HEK293 (cell line): ENCODE measurements around the gene OLR1.

Source experiments
- CTCF ChIP-seq: fragments of 450-650 bp; formaldehyde crosslinking; IDR thresholded peaks from 2 replicates; pipeline ENCODE4 v1.5.1; 2016; ENCODE audit warnings: missing biosample characterization, missing genetic modification characterization
- HIC1 ChIP-seq: fragments of 450-650 bp; formaldehyde crosslinking; IDR thresholded peaks from 2 replicates; pipeline ENCODE4 v1.5.1; 2016; ENCODE audit warnings: missing biosample characterization, missing genetic modification characterization
- HOXD13 ChIP-seq: sonication (generic); formaldehyde crosslinking; IDR thresholded peaks from 2 replicates; pipeline ENCODE4 v1.8.0; 2022; ENCODE audit warnings: missing genetic modification reagents, borderline replicate concordance
- KLF9 ChIP-seq: fragments of 450-650 bp; formaldehyde crosslinking; IDR thresholded peaks from 2 replicates; pipeline ENCODE4 v1.5.1; 2016; ENCODE audit warnings: missing biosample characterization, missing genetic modification characterization, low read depth
- ZNF274 ChIP-seq, 2 experiments: fragments of 200-500 bp in 1 of 2; fragments of 450-650 bp in 1 of 2; sonication (Bioruptor generic) in 1 of 2; formaldehyde crosslinking in 1 of 2; IDR thresholded peaks; 2 replicates each; pipeline versions ENCODE4 v1.5.1 to v1.6.1; 2014 to 2016; ENCODE audit warnings: borderline replicate concordance in 1 of 2, inconsistent platforms in 1 of 2, low read length in 1 of 2, missing biosample characterization in 1 of 2, missing genetic modification characterization in 1 of 2
- ZNF37A ChIP-seq: fragments of 450-650 bp; IDR thresholded peaks from 2 replicates; pipeline ENCODE4 v1.5.1; 2018; ENCODE audit warnings: missing biosample characterization, missing genetic modification characterization
- ZNF423 ChIP-seq: fragments of 450-650 bp; formaldehyde crosslinking; IDR thresholded peaks from 2 replicates; pipeline ENCODE4 v1.5.1; 2016; ENCODE audit warnings: missing biosample characterization, missing genetic modification characterization
- TF ChIP-seq, protein P1 (sequence below): fragments of 450-650 bp; formaldehyde crosslinking; IDR thresholded peaks from 2 replicates; pipeline ENCODE4 v1.5.1; 2016; ENCODE audit warnings: missing biosample characterization, missing genetic modification characterization
- TF ChIP-seq, protein P2 (sequence below): fragments of 450-650 bp; formaldehyde crosslinking; IDR thresholded peaks from 2 replicates; pipeline ENCODE4 v1.5.1; 2016; ENCODE audit warnings: missing biosample characterization, missing genetic modification characterization

- TF ChIP-seq CTCF (tag by site-specific recombination) (no peak), ZNF274 (IDR thresholded peaks at IDR 0.05; ENCODE audit: low read length) (no peak), ZNF274 (tag by site-specific recombination; IDR thresholded peaks at IDR 0.05; ENCODE audit: borderline replicate concordance) (no peak), ZNF423 (tag by site-specific recombination) (no peak), HOXD13 (CRISPR knock-in tag) (no peak), KLF9 (tag by site-specific recombination) (no peak), ZNF37A (tag by site-specific recombination) (no peak), HIC1 (no peak)
- TF ChIP-seq, protein P1, sequence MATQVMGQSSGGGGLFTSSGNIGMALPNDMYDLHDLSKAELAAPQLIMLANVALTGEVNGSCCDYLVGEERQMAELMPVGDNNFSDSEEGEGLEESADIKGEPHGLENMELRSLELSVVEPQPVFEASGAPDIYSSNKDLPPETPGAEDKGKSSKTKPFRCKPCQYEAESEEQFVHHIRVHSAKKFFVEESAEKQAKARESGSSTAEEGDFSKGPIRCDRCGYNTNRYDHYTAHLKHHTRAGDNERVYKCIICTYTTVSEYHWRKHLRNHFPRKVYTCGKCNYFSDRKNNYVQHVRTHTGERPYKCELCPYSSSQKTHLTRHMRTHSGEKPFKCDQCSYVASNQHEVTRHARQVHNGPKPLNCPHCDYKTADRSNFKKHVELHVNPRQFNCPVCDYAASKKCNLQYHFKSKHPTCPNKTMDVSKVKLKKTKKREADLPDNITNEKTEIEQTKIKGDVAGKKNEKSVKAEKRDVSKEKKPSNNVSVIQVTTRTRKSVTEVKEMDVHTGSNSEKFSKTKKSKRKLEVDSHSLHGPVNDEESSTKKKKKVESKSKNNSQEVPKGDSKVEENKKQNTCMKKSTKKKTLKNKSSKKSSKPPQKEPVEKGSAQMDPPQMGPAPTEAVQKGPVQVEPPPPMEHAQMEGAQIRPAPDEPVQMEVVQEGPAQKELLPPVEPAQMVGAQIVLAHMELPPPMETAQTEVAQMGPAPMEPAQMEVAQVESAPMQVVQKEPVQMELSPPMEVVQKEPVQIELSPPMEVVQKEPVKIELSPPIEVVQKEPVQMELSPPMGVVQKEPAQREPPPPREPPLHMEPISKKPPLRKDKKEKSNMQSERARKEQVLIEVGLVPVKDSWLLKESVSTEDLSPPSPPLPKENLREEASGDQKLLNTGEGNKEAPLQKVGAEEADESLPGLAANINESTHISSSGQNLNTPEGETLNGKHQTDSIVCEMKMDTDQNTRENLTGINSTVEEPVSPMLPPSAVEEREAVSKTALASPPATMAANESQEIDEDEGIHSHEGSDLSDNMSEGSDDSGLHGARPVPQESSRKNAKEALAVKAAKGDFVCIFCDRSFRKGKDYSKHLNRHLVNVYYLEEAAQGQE (tag by site-specific recombination), result no peak
- TF ChIP-seq, protein P2, sequence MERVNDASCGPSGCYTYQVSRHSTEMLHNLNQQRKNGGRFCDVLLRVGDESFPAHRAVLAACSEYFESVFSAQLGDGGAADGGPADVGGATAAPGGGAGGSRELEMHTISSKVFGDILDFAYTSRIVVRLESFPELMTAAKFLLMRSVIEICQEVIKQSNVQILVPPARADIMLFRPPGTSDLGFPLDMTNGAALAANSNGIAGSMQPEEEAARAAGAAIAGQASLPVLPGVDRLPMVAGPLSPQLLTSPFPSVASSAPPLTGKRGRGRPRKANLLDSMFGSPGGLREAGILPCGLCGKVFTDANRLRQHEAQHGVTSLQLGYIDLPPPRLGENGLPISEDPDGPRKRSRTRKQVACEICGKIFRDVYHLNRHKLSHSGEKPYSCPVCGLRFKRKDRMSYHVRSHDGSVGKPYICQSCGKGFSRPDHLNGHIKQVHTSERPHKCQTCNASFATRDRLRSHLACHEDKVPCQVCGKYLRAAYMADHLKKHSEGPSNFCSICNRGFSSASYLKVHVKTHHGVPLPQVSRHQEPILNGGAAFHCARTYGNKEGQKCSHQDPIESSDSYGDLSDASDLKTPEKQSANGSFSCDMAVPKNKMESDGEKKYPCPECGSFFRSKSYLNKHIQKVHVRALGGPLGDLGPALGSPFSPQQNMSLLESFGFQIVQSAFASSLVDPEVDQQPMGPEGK (tag by site-specific recombination), result no peak
These were observed 17.8 kb downstream of the OLR1 start for GRCh38 chr12:10154145-10154496.
